GM12875 (cell line): ENCODE measurements around the gene ADAMTS12.

Source experiments
- H3K4me3 ChIP-seq: one replicate; pipeline ENCODE4 v1.5.1; 2011; ENCODE audit warnings: low read depth, low read length, control low read depth
- TF ChIP-seq, protein P1 (sequence below): IDR thresholded peaks from 2 replicates; pipeline ENCODE4 v1.5.1; 2011; ENCODE audit warnings: low read depth, mild to moderate bottlenecking, control low read depth, inconsistent platforms, low read length, moderate library complexity, borderline replicate concordance; ENCODE audit not compliant: insufficient read depth

Gene ADAMTS12

DNA sequence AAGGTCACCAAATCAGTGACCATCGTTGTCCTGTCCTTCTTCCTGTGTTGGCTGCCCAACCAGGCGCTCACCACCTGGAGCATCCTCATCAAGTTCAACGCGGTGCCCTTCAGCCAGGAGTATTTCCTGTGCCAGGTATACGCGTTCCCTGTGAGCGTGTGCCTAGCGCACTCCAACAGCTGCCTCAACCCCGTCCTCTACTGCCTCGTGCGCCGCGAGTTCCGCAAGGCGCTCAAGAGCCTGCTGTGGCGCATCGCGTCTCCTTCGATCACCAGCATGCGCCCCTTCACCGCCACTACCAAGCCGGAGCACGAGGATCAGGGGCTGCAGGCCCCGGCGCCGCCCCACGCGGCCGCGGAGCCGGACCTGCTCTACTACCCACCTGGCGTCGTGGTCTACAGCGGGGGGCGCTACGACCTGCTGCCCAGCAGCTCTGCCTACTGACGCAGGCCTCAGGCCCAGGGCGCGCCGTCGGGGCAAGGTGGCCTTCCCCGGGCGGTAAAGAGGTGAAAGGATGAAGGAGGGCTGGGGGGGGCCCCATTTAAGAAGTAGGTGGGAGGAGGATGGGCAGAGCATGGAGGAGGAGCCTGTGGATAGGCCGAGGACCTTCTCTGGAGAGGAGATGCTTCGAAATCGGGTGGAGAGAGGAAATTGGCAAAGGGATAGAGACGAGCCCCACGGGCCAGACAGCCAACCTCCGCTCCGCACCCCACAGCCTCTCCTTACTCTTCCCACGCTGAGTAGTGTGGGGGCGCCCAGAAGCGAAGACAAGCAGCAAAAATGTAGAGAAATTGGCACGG is 46.1 kb upstream of the ADAMTS12 start:
- H3K4me3 ChIP-seq: no peak overlapping the region
- TF ChIP-seq, protein P1, sequence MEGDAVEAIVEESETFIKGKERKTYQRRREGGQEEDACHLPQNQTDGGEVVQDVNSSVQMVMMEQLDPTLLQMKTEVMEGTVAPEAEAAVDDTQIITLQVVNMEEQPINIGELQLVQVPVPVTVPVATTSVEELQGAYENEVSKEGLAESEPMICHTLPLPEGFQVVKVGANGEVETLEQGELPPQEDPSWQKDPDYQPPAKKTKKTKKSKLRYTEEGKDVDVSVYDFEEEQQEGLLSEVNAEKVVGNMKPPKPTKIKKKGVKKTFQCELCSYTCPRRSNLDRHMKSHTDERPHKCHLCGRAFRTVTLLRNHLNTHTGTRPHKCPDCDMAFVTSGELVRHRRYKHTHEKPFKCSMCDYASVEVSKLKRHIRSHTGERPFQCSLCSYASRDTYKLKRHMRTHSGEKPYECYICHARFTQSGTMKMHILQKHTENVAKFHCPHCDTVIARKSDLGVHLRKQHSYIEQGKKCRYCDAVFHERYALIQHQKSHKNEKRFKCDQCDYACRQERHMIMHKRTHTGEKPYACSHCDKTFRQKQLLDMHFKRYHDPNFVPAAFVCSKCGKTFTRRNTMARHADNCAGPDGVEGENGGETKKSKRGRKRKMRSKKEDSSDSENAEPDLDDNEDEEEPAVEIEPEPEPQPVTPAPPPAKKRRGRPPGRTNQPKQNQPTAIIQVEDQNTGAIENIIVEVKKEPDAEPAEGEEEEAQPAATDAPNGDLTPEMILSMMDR: no peak

- no peak overlapping the region for H3K4me3 ChIP-seq
- TF ChIP-seq, protein P1: no peak
These were observed 45.4 kb upstream of the ADAMTS12 start for GRCh38 chr5:33937017-33937706.

- H3K4me3 ChIP-seq: no peak within 1 kb of the TSS
- TF ChIP-seq, protein P1: no peak
These were observed 44.7 kb upstream of the ADAMTS12 start, which contains the start of gene RXFP3 for GRCh38 chr5:33936381-33937016. Gene RXFP3 (plus strand): TSS chr5:33936386. CDS start chr5:33936741, 355 bp downstream.

DNA sequence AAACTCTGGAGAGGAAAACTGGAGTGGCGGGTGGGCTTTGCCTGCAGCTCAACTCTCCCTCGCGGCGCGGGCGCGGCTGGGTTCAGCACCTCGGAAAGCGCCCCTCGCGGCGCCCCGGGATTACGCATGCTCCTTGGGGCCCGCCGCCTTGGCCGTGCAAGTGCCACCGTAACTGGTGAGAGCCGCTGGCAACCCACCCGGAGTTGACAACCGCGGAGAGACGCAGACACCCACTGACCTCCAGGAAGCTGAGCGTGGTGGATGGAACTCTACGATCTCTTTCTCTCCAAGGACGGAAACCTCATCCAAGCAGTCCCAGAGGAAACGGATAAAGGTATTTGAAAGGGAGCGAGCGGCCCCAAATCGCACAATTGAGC is 44.2 kb upstream of the ADAMTS12 start:
- H3K4me3 ChIP-seq: no peak overlapping the region
- TF ChIP-seq, protein P1: peak; percentile 19; the same call in 1 of the 2 replicates

DNA sequence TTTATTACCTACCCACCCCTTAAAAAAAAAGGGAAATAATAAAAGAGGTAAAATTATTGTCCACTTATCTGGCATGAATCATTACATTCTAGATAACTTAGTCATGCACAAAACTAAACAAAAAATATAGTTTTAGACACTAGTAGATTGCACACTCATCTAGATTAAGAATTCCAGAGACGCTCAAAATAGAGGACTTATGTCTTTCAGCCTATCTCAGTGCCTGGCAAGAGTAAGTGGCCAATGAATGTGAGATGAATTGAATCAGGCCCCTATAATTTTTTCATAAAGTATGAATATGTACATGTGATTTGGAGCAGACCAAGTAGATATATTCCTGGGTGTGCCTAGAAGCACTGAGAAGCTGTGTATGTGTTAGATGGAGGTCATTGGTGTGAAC is 42.4 kb upstream of the ADAMTS12 start:
- TF ChIP-seq, protein P1: no peak
- no peak overlapping the region for H3K4me3 ChIP-seq

- TF ChIP-seq, protein P1: no peak
- no peak overlapping the region for H3K4me3 ChIP-seq
These were observed 42.0 kb upstream of the ADAMTS12 start for GRCh38 chr5:33933723-33934169.
